BLaER1 treated with 17β-estradiol and CSF1 and Interleukin-3, amounts not matched to agents 10 nM and 100 nM (cell line): ENCODE results near the gene NAV2.

Experiments
- H3K27ac ChIP-seq, 11 experiments: shearing (Covaris generic); formaldehyde crosslinking; 2 replicates each; pipeline ENCODE4 v1.8.1; 2022
- H3K27me3 ChIP-seq, 11 experiments: shearing (Covaris generic); formaldehyde crosslinking; 2 replicates each; pipeline ENCODE4 v1.8.1; 2022
- H3K36me3 ChIP-seq, 11 experiments: shearing (Covaris generic); formaldehyde crosslinking; 2 replicates each; pipeline ENCODE4 v1.8.1; 2022
- H3K4me1 ChIP-seq, 10 experiments: shearing (Covaris generic); formaldehyde crosslinking; 2 replicates each; pipeline ENCODE4 v1.8.1; 2022
- H3K4me2 ChIP-seq, 11 experiments: shearing (Covaris generic); formaldehyde crosslinking; 2 replicates each; pipeline ENCODE4 v1.8.1; 2022
- H3K4me3 ChIP-seq, 10 experiments: shearing (Covaris generic); formaldehyde crosslinking; 2 replicates each; pipeline ENCODE4 v1.8.1; 2022
- H3K9ac ChIP-seq, 11 experiments: shearing (Covaris generic); formaldehyde crosslinking; 2 replicates each; pipeline ENCODE4 v1.8.1; 2022
- H3K9me3 ChIP-seq, 11 experiments: shearing (Covaris generic); formaldehyde crosslinking; replicated peaks in 1 of 11; 2 replicates each; pipeline ENCODE4 v1.8.1; 2022
- H4K20me1 ChIP-seq, 11 experiments: shearing (Covaris generic); formaldehyde crosslinking; 2 replicates each; pipeline ENCODE4 v1.8.1; 2022
- Cebpa-rat ChIP-seq, 11 experiments: shearing (Covaris generic); IDR thresholded peaks; 2 replicates each; pipeline ENCODE4 v1.8.1; 2022

NAV2 gene

GRCh38 chr11:19673924-19674729, 38.5 kb upstream of the NAV2 start:
- H3K27me3 ChIP-seq, result peaks cover 0 to 9% (median 0%) of the 10 kb centered on the region in 11 experiments; a peak in 3 of 22 replicates
- no peak overlapping the region for H3K4me3 ChIP-seq
- H3K27ac ChIP-seq, result no peak overlapping the region
- H4K20me1 ChIP-seq, result no peaks in the 10 kb centered on the region; a peak in 1 of 22 replicates
- H3K4me1 ChIP-seq, result peaks cover 27 to 43% (median 31%) of the 10 kb centered on the region in 10 experiments
- H3K36me3 ChIP-seq, result no peaks in the 10 kb centered on the region
- H3K4me2 ChIP-seq, result peak overlapping the region; percentile 41 to 77 (median 64); a peak in 21 of 22 replicates
- H3K9me3 ChIP-seq, result no peaks in the 10 kb centered on the region
- no peak overlapping the region for H3K9ac ChIP-seq
- TF ChIP-seq Cebpa-rat (IDR thresholded peaks at IDR 0.05), result no peak

- H3K27me3 ChIP-seq, result peaks cover 0 to 9% (median 0%) of the 10 kb centered on the region in 11 experiments; a peak in 3 of 22 replicates
- H3K4me3 ChIP-seq, result no peak overlapping the region
- H3K9me3 ChIP-seq, result no peaks in the 10 kb centered on the region
- H4K20me1 ChIP-seq, result no peaks in the 10 kb centered on the region; a peak in 1 of 22 replicates
- H3K4me1 ChIP-seq, result peaks cover 27 to 42% (median 31%) of the 10 kb centered on the region in 10 experiments
- H3K4me2 ChIP-seq, result peak overlapping the region; percentile 41 to 77 (median 64)
- peak in 2 of 11 experiments; percentile 20 to 41; a peak in 1 of 22 replicates for TF ChIP-seq Cebpa-rat (IDR thresholded peaks at IDR 0.05)
- no peaks in the 10 kb centered on the region for H3K36me3 ChIP-seq
- no peak overlapping the region for H3K9ac ChIP-seq
- H3K27ac ChIP-seq, result no peak overlapping the region
Observed at GRCh38 chr11:19674836-19675235, 37.8 kb upstream of the NAV2 start.

DNA sequence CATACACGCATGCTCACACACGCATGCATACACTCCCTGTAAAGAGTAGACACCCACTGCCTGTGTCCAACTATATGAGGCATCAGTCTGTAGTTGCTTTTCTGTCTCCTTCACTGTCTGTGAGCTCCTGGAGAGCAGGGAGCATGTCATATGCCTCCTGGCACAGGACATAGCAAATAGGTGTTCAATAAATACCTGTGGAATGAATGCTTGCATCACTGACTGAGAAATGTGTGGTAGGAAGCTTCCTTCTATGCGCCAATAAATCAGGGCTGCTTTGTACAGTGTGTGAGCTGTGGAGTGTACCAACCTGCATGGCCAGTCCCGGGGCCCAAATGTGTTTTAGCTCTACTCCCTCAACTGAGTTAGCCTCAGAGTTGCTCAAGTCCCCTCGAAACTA, 37.2 kb upstream of the NAV2 start:
- Histone ChIP-seq H3K9me3 (no peaks in the 10 kb centered on the region), H3K27me3 (peaks cover 0 to 9% (median 0%) of the 10 kb centered on the region in 11 experiments; a peak in 3 of 22 replicates), H3K4me2 (peak overlapping the region in 10 of 11 experiments; percentile 41 to 77 (median 66); a peak in 20 of 22 replicates), H3K36me3 (no peaks in the 10 kb centered on the region), H4K20me1 (no peaks in the 10 kb centered on the region; a peak in 1 of 22 replicates), H3K9ac (no peak overlapping the region), H3K27ac (no peak overlapping the region), H3K4me3 (no peak overlapping the region), H3K4me1 (peaks cover 25 to 37% (median 31%) of the 10 kb centered on the region in 10 experiments)
- TF ChIP-seq Cebpa-rat (IDR thresholded peaks at IDR 0.05), result no peak

DNA sequence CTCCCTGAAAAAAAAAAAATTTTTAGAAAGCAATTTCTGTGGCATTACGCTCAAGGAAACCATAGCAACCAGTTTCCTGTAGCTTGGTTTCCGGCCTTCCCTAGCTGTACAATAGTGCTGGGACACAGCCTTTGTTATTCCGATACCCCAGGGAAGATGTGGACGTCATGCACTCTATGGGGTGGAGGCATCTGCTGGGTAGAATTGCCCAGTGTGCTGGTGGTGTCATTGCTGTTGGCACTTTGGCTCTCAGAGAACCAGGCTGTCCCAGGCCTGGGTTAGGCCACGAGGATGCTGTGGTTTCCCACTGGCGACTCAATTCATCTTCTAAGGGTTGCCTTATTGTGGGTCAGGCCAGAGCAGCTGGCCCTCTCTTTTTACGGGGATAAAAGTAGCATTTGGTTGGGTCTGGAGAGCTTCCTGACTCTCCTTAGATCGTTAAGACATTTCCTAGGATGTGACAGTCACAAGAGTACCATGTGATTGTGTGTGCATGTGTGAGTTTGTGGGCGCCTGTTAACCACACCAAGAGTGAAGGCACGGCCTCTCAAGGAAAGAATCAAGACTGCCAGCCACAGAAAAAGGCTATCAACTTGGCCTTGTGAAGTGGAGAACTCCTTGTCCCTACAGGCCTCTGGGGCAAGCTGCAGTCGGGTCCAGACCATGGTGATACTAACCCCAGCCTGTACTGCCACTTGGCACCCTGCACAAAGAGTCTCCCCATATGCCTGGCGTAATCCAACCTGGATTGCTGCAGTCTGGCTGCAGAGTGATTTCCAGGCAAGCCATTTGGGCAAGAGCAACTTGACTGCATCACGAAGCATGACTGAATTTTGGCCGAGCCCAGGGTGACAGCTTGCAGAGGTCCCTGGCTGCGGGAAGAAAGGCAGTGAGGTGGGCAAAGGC, 35.9 kb upstream of the NAV2 start:
- H4K20me1 ChIP-seq, result no peaks in the 10 kb centered on the region; a peak in 1 of 22 replicates
- H3K4me1 ChIP-seq, result peaks cover 19 to 34% (median 30%) of the 10 kb centered on the region in 10 experiments
- H3K4me2 ChIP-seq, result peak overlapping the region; percentile 8 to 63 (median 37); a peak in 16 of 22 replicates
- H3K9ac ChIP-seq, result no peak overlapping the region
- no peak overlapping the region for H3K27ac ChIP-seq
- H3K27me3 ChIP-seq, result peaks cover 0 to 9% (median 0%) of the 10 kb centered on the region in 11 experiments; a peak in 3 of 22 replicates
- TF ChIP-seq Cebpa-rat (IDR thresholded peaks at IDR 0.05), result no peak
- H3K4me3 ChIP-seq, result no peak overlapping the region
- no peaks in the 10 kb centered on the region for H3K9me3 ChIP-seq
- no peaks in the 10 kb centered on the region for H3K36me3 ChIP-seq

GRCh38 chr11:19677381-19678080, 35.1 kb upstream of the NAV2 start:
- H3K4me3 ChIP-seq, result no peak overlapping the region
- H3K4me1 ChIP-seq, result peaks cover 19 to 34% (median 30%) of the 10 kb centered on the region in 10 experiments
- H3K27me3 ChIP-seq, result peaks cover 0 to 9% (median 0%) of the 10 kb centered on the region in 11 experiments; a peak in 3 of 22 replicates
- no peak for TF ChIP-seq Cebpa-rat (IDR thresholded peaks at IDR 0.05)
- no peaks in the 10 kb centered on the region for H4K20me1 ChIP-seq
- H3K4me2 ChIP-seq, result 0 out of 22 replicates have a peak overlapping the region, but pooled peaks of 1 of the 11 experiments have one; percentile 19
- no peaks in the 10 kb centered on the region for H3K9me3 ChIP-seq
- H3K9ac ChIP-seq, result no peak overlapping the region
- H3K36me3 ChIP-seq, result no peaks in the 10 kb centered on the region
- no peak overlapping the region for H3K27ac ChIP-seq

- no peaks in the 10 kb centered on the region for H3K9me3 ChIP-seq
- no peak overlapping the region for H3K9ac ChIP-seq
- peaks cover 11 to 22% (median 16%) of the 10 kb centered on the region in 10 experiments; a peak in 19 of 20 replicates for H3K4me1 ChIP-seq
- no peak for TF ChIP-seq Cebpa-rat (IDR thresholded peaks at IDR 0.05)
- H3K27ac ChIP-seq, result no peak overlapping the region
- no peaks in the 10 kb centered on the region for H3K36me3 ChIP-seq
- H3K4me3 ChIP-seq, result no peak overlapping the region
- no peak overlapping the region for H3K4me2 ChIP-seq
- H3K27me3 ChIP-seq, result no peaks in the 10 kb centered on the region; a peak in 1 of 22 replicates
- H4K20me1 ChIP-seq, result no peaks in the 10 kb centered on the region
Observed at GRCh38 chr11:19679952-19680828, 32.4 kb upstream of the NAV2 start.

GRCh38 chr11:19680829-19681368, 31.7 kb upstream of the NAV2 start:
- Histone ChIP-seq H3K4me1 (peaks cover 7 to 17% (median 10%) of the 10 kb centered on the region in 10 experiments; a peak in 19 of 20 replicates), H3K9me3 (no peaks in the 10 kb centered on the region), H3K27ac (no peak overlapping the region), H3K4me2 (no peak overlapping the region), H3K9ac (no peak overlapping the region), H4K20me1 (no peaks in the 10 kb centered on the region), H3K36me3 (no peaks in the 10 kb centered on the region), H3K27me3 (no peaks in the 10 kb centered on the region; a peak in 1 of 22 replicates), H3K4me3 (no peak overlapping the region)
- TF ChIP-seq Cebpa-rat (IDR thresholded peaks at IDR 0.05), result no peak
